WERI-Rb-1 (cell line): ENCODE results near the gene BLNK.

ENCODE experiments used
- DNase-seq: peaks from one replicate; pipeline ENCODE4 v3.0.0-alpha.2; 2020
- H3K27ac ChIP-seq: fragments of 250-450 bp; sonication (Bioruptor Pico); 2 replicates; pipeline ENCODE4 v1.5.1; 2020; ENCODE audit warnings: mild to moderate bottlenecking, moderate library complexity
- H3K27me3 ChIP-seq: fragments of 250-450 bp; sonication (Bioruptor Pico); 2 replicates; pipeline ENCODE4 v1.5.1; 2021; ENCODE audit warnings: mild to moderate bottlenecking, low read depth, moderate library complexity; ENCODE audit not compliant: insufficient read depth, severe bottlenecking
- H3K36me3 ChIP-seq: fragments of 250-450 bp; sonication (Bioruptor Pico); 2 replicates; pipeline ENCODE4 v1.5.1; 2020; ENCODE audit warnings: mild to moderate bottlenecking, moderate library complexity
- H3K4me3 ChIP-seq: 2 replicates; pipeline ENCODE4 v1.5.1; 2011; ENCODE audit warnings: low read depth, mild to moderate bottlenecking, control low read depth, low read length
- H3K9me3 ChIP-seq: fragments of 250-450 bp; sonication (Bioruptor Pico); 2 replicates; pipeline ENCODE4 v1.5.1; 2021; ENCODE audit warnings: mild to moderate bottlenecking, moderate library complexity; ENCODE audit not compliant: severe bottlenecking
- TF ChIP-seq, protein P1 (sequence below): IDR thresholded peaks from 2 replicates; pipeline ENCODE4 v1.5.1; 2011; ENCODE audit warnings: low read depth, mild to moderate bottlenecking, control low read depth, inconsistent platforms, low read length

Gene BLNK

DNA sequence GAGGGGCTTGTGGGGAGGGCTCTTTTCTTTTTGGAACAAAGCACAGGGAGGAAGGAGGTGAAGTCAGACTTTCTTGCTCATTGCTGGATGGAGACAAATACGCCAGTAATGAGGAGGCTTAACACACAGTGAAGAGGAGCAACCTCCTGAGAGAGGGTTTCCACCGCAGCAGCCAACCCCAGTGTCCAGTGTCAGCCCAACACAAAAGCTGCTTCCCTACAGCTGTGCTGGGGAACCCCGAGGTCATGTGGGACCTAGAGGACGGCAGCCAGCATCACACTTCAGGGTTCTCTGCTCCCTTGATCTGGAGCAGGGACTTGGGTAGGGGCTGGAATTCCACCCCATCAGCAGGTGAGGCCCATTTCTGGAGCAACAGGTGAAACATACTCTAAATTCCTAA lies 7.7 kb downstream of the BLNK start:
- no peak overlapping the region for H3K27ac ChIP-seq
- TF ChIP-seq, protein P1, sequence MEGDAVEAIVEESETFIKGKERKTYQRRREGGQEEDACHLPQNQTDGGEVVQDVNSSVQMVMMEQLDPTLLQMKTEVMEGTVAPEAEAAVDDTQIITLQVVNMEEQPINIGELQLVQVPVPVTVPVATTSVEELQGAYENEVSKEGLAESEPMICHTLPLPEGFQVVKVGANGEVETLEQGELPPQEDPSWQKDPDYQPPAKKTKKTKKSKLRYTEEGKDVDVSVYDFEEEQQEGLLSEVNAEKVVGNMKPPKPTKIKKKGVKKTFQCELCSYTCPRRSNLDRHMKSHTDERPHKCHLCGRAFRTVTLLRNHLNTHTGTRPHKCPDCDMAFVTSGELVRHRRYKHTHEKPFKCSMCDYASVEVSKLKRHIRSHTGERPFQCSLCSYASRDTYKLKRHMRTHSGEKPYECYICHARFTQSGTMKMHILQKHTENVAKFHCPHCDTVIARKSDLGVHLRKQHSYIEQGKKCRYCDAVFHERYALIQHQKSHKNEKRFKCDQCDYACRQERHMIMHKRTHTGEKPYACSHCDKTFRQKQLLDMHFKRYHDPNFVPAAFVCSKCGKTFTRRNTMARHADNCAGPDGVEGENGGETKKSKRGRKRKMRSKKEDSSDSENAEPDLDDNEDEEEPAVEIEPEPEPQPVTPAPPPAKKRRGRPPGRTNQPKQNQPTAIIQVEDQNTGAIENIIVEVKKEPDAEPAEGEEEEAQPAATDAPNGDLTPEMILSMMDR, result no peak
- H3K27me3 ChIP-seq, result no peaks in the 10 kb centered on the region
- no peaks in the 10 kb centered on the region for H3K9me3 ChIP-seq
- no peaks in the 10 kb centered on the region for H3K36me3 ChIP-seq
- H3K4me3 ChIP-seq, result no peak overlapping the region
- DNase-seq, result no peak

DNA sequence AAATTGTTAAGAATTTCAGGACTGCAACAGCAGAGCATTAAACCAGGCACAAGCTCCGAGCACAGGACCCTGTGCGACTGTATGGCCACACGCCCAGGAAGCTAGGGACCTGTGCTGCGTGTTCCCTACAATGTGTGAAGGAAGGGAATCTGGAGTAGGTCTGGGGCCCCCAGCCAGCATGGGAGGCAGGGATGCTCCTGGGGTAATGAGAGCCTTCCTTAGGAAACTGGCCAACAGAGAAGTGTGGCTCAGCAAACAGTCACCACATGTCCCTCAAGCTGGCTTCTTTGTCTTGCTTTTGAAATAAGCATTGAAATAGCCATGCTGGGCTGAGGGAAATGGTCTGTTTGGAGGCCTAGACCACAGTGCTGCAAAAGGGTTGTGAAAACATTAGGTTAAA lies 8.2 kb downstream of the BLNK start:
- Histone ChIP-seq H3K9me3 (no peaks in the 10 kb centered on the region), H3K27ac (no peak overlapping the region), H3K4me3 (no peak overlapping the region), H3K27me3 (no peaks in the 10 kb centered on the region), H3K36me3 (no peaks in the 10 kb centered on the region)
- TF ChIP-seq, protein P1, result no peak
- DNase-seq, result no peak

DNA sequence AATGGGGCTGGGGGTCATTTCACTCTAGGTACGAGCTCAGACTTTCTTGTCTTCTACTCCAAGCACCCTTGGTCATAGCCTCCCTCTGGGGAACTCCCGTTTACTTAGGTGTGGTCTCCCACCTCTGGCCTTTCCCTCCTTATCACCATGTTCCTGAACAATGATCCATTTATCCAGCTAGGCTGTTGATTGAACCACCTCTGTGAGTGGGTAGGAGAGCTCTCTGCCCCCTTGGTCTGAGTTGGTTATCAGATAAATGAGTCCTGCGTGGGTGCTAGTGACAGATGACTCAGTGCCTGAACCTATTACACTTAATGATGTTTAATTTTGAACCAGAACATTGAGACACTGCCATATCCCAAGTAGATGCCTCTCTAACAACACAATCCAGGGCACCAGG lies 9.4 kb downstream of the BLNK start:
- Histone ChIP-seq H3K9me3 (no peaks in the 10 kb centered on the region), H3K36me3 (no peaks in the 10 kb centered on the region), H3K27me3 (no peaks in the 10 kb centered on the region), H3K27ac (no peak overlapping the region), H3K4me3 (no peak overlapping the region)
- DNase-seq, result no peak
- TF ChIP-seq, protein P1, result no peak

DNA sequence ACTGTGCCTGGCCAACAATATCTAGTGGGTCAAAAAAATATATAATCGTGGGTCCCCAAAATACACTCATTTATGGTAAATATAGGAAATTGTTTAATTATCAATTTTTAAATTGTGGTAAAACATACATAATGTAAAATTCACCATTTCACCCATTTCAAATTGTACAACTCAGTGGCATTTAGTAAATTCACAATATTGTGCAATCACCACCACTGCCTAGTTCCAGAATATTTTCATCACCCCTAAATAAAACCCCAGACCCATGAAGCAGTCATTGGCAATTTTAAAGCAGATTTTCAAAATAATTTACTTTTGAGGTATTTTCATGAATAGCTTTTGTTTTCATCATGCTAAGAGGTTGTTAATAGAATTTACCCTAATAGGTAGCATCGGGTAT lies 10.2 kb downstream of the BLNK start:
- H3K4me3 ChIP-seq, result no peak overlapping the region

DNA sequence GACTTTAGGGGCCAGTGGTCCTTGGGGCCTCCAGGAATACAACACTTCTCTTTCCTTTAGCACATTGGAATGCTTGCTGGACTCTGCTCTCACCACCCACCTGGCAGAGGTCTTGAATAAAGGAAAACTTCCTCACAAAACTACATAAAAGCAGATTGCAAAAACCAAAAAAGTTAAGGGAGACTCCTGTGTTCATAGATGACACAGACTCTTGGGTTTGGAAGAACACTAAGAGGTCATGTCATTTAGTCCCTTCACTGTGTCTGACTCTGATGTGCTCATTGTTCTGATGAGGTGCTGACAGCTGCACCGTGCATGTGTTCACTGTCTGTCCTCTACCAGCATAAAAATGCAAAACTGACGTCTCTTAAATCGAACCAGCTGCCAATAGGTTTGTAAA lies 11.4 kb downstream of the BLNK start:
- no peak for DNase-seq
- Histone ChIP-seq H3K27me3 (no peaks in the 10 kb centered on the region), H3K4me3 (no peak overlapping the region), H3K36me3 (no peaks in the 10 kb centered on the region), H3K27ac (no peak overlapping the region), H3K9me3 (no peaks in the 10 kb centered on the region)
- TF ChIP-seq, protein P1, result no peak

More for the DNA sequence above, 10.2 kb downstream of the BLNK start:
- Histone ChIP-seq H3K36me3 (no peaks in the 10 kb centered on the region), H3K27me3 (no peaks in the 10 kb centered on the region), H3K9me3 (no peaks in the 10 kb centered on the region), H3K27ac (no peak overlapping the region)
- TF ChIP-seq, protein P1, result no peak
- DNase-seq, result no peak

DNA sequence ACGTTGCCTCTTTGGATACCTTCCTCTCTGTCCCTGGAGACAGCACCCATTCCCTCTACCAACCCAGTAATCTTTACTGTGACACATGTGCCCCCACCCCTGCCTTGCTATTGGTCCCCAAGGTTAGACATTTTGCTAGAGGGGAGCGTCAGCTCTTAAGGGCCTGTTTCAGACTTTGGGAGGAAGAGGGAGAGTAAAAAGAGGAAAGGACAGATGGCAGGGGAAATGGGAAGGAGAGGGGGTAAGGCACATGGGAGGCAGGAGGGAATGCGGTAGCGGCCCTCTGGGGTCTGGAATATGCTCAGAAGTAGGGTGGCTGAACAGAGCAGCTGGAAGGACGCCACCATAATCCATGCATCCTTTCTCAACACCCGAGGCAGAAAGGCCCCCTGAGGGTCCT lies 12.2 kb downstream of the BLNK start:
- TF ChIP-seq, protein P1, result no peak
- Histone ChIP-seq H3K4me3 (no peak overlapping the region), H3K9me3 (no peaks in the 10 kb centered on the region), H3K36me3 (no peaks in the 10 kb centered on the region), H3K27me3 (no peaks in the 10 kb centered on the region), H3K27ac (no peak overlapping the region)
- no peak for DNase-seq
